ENCODE results near the gene INSYN1. TPM values are rescaled to one million over a fixed set of nuclear protein-coding genes. Genes with fewer than 3 reads are reported as not detected.
"Not testable (repeated sequence)": the region's sequence is repeated elsewhere in the genome, so short reads cannot be mapped to it uniquely, and the experiment has no call there.

Gene INSYN1, protein sequence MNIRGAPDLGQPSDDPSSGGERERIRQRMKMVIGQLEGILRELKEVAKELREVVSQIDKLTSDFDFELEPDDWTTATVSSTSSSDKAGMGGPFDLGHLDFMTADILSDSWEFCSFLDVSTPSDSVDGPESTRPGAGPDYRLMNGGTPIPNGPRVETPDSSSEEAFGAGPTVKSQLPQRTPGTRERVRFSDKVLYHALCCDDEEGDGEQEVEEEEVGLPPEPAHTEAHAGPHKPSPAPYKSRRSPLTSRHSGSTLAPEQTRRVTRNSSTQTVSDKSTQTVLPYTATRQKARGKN
- not detected for total RNA-seq

DNA sequence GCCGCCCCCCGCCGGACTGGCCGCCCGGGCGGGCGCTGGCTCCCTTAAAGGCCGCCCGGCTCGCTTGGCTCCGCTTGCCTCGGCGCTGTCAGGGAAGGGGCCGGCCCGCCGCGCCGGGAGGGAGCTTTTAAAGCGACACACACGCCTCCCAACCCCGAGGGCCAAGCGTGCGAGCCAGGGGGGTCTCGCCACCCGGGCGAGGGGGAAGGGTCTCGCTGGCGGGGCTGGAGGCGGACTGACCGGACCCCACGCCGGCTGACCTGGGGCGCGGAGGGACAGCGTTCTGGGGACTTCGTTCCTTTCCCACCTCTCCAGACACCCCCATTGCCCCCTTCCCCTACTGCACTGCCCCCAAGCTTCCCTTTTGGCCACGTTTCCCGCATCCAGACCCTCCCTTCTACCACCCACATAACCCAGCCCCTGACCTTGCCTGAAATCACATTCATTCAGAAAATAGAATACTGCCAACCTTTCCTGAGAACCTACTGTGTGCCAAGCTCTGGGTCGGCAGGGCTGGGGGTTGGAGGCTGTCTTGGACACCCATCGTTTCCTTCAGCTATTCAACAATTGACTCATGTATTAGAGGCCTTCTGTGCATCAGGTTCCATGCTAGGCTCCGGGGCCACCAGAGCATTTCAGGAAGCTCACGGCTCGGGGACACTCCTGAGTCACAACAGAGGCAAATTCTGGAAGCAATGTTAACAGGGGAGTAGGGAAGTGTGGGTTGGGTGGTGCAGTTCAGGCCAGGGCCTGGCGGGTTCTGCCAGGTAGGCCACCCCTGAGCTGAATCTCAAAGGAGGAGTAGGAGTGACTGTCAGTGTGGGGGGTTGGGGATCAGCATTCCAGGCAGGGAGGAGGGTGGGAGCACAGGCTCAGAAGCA lies at the start of gene INSYN1:
Gene INSYN1 (minus strand): TSS at position 102 of the 881 bp plus-strand sequence. CDS start 2,221 bp downstream, outside the sequence.
- Mint-ChIP-seq H3K9me3 (no peaks in the 10 kb centered on the region), H3K36me3 (ENCODE audit: insufficient read depth) (no peaks in the 10 kb centered on the region), H3K4me3 (no peak within 1 kb of the TSS), H3K27me3 (ENCODE audit: low read depth) (peaks cover 55% of the 10 kb centered on the region), H3K4me1 (ENCODE audit: low read depth) (peaks cover 5% of the 10 kb centered on the region)
- ATAC-seq (no peak), DNase-seq (no peak)

DNA sequence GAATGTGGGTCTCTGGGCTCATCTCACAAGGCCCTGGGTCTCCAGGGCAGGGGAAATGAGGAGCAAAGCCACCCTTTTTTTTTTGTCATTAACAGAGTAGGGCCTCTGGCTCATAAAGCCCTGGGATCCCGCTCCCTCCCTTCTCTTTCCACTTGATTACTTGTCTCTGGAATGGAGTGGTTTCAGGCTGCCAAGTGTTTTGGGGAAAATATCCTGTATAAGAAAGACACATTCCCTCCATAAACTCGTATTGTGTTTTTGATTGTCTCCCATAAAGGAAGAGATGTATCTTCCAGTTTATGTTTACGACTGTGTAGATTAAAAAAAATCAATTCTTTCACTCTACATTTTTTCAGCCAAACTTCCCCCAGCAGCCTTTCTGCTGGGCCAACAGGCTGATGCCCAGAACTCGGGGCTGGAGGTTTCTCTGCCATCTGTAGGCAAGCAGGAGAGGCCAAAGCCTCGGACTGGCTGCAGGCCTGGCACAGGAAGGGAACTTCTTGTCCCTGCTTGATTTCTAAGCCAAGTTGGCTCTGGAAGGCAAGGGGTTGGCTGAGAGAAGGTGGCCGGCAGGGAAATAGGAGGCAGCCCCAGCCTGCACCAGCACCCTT lies 49.4 kb upstream of the INSYN1 start:
- no peaks in the 10 kb centered on the region for H3K9me3 Mint-ChIP-seq
- no peak overlapping the region for H3K4me3 Mint-ChIP-seq
- no peaks in the 10 kb centered on the region for H3K36me3 Mint-ChIP-seq (ENCODE audit: insufficient read depth)
- DNase-seq (no peak), ATAC-seq (no peak)
- no peaks in the 10 kb centered on the region for H3K4me1 Mint-ChIP-seq (ENCODE audit: low read depth)
- H3K27me3 Mint-ChIP-seq (ENCODE audit: low read depth): peaks cover 4% of the 10 kb centered on the region

DNA sequence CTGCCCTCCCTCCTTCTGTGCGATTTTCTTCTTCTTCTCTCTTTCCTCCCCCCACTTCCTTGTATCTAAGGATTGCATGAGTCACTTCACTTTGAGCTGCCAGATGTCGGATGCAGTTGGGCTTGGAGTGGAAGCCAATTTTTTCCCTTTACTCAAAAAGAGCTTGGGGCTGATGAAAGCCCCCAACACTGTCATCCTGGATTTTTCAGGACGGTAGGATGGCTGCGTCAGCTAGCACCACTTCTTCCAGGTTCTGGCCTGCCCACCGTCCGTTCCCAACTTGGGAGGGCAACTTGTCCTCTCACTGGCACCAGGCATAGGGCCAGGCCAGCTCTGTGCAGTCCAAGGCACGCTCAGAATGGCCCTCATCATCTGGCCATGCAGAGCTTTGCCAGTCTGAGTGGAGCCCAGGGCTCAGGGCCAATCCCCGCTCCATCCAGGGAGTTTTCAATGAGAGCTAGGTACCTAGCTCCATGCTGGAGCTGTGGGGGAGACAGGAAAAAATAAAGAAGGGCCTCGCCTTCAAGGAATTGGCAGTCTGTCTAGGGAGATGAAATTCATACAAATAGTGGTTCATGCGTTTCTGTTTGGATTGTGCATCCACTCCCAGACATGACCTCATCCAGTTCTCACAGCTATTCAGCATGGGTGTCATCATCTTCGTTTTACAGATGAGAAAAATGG lies 47.7 kb upstream of the INSYN1 start:
- Mint-ChIP-seq H3K27me3 (ENCODE audit: low read depth) (no peaks in the 10 kb centered on the region), H3K4me1 (ENCODE audit: low read depth) (no peaks in the 10 kb centered on the region), H3K9me3 (no peaks in the 10 kb centered on the region), H3K36me3 (ENCODE audit: insufficient read depth) (no peaks in the 10 kb centered on the region), H3K4me3 (no peak overlapping the region)
- DNase-seq (no peak), ATAC-seq (no peak)

DNA sequence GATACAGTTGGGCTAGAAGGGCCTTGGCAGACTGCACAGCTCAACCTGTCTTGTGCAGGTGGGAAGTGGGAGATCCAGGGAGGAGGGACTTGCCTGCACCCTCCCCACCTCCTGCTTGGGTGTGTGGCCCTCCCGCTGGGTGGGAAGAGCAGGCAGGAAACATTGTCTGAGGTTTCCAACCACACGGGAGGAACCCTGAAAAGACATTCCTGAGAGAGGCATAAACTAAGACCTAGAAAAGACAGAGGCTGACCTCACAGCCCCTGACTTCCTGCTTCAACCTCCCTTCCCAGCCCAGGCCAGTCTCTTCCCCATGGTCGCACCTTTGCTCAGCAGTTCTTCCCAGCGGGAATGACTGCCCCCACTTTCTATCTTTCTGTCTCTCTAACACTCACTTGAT lies 46.3 kb upstream of the INSYN1 start:
- Mint-ChIP-seq H3K4me3 (no peak overlapping the region), H3K4me1 (ENCODE audit: low read depth) (no peaks in the 10 kb centered on the region), H3K27me3 (ENCODE audit: low read depth) (no peaks in the 10 kb centered on the region), H3K9me3 (no peaks in the 10 kb centered on the region), H3K36me3 (ENCODE audit: insufficient read depth) (no peaks in the 10 kb centered on the region)
- DNase-seq (no peak), ATAC-seq (no peak)

DNA sequence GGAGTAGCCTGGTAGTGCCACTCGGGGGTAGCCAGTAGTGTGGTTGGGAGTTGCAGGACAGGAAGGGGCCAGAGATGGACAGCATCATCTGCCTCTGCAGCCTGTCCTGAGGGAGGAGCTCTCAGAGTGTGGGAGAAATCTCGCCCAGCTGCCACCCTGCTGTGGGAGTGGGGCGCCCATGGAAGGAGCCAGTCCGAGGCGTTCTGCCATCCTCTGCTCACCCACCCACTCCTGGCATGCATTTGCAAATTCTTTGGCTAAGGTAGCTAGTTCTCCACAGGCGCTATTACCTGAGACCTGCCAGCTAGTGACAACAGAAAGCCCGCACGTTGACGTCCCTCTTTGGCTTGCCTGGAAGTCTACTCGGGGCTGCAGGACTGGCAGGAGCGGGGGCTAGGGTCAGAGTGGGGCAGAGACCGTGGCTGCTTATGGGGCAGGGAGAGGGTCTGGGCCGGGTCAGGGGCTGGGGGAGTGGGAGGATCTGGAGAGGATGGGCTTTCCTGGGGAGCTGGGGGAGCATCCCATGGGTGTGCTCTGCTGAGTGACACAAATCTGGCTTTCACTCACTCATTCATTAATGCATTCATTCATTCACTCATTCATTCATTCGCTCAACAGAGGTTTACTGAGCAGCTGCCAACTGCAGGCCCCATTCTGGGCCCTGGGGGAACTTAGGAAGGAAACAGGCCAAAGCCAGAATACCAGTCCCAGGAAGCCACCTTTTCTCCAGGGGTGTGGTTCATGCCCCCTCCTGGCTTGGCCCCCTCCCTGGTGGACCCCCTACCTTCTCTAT lies 44.4 kb upstream of the INSYN1 start:
- no peak for ATAC-seq
- Mint-ChIP-seq H3K9me3 (no peaks in the 10 kb centered on the region), H3K27me3 (ENCODE audit: low read depth) (peaks cover 4% of the 10 kb centered on the region), H3K36me3 (ENCODE audit: insufficient read depth) (no peaks in the 10 kb centered on the region), H3K4me3 (no peak overlapping the region), H3K4me1 (ENCODE audit: low read depth) (no peaks in the 10 kb centered on the region)
- no peak for DNase-seq

DNA sequence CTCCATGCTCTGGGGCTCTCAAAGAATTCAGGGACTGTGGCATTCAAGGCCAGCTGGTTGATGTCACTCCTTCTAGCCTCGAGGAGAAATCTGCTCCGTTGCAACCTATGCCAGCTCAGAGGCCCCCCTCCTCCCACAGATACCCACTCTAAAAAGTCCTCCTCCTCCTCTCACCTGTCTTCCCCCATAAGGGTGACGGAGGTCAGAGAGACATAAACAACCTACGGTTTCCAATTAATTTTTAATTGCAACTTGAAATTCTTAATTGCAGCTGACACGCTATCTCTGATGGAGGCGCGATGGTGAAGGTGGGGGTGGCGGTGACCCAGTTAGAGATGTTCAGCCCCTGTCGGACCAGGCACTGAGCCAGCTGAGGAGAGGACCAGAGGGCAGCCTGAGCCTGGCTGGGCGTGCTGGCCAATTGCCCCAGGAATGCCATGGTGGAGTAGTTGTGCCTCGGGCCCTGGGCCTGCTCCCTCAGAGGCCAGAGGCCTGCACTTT lies 43.2 kb upstream of the INSYN1 start:
- H3K27me3 Mint-ChIP-seq (ENCODE audit: low read depth): peaks cover 4% of the 10 kb centered on the region
- no peak for DNase-seq
- H3K4me1 Mint-ChIP-seq (ENCODE audit: low read depth): no peaks in the 10 kb centered on the region
- no peaks in the 10 kb centered on the region for H3K9me3 Mint-ChIP-seq
- H3K4me3 Mint-ChIP-seq: no peak overlapping the region
- no peak for ATAC-seq
- no peaks in the 10 kb centered on the region for H3K36me3 Mint-ChIP-seq (ENCODE audit: insufficient read depth)

DNA sequence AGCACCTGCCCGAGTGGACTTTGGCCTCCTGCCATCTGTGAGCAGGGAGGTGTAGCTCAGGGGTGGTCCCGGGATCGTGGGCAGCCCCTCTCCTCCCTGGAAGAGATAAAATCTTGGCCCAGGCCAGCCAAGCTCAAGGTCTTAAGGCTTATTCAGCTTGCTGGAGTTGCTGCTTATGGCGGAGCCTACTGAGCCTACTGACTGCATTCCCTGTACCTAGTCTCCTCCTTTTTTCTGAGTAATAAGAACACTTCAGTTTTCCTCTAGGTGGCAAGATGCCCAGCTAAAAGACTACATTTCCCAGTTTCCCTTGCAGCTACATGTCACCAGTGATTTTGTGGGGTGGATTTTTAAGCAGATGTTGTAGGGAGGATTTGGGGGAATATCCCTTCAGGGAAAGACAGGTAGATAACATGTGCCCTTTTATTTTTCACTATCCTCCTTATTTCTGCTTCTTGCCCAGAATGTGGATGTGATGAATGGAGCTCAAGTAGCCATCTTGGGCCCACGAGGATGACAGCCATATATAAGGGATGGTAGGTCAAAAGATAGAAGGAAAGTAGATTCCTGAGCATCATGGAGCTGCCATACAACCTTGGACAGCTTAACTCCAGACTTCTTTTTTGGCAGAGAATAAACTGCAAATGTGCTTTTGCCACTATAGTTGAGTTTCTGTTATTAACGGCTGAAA lies 41.4 kb upstream of the INSYN1 start:
- ATAC-seq: no peak
- H3K4me1 Mint-ChIP-seq (ENCODE audit: low read depth): no peaks in the 10 kb centered on the region
- H3K4me3 Mint-ChIP-seq: no peak overlapping the region

DNA sequence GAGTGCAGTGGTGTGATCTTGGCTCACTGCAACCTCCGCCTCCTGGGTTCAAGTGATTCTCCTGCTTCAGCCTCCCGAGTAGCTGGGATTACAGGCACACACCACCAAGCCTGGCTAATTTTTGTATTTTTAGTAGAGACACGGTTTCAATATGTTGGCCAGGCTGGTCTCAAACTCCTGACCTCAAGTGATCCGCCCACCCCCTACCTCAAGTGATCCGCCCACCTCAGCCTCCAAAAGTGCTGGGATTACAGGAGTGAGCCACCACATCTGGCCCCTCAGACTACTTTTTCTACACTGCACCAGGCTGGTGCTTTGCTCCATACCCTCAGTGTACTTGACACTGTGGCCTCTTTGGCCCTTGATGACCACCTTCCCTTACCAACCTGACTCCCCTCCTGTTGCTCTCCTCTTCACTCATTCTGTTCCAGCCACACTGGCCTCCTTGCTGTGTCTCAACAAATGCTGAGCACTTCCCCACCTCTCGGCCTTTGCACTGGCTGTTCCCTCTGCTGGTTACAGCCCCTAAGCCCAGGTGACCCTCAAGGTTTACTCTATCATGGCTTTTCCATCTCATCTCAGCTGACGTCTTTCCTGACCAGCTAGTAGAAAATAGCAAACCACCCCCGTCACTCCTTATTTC lies 39.9 kb upstream of the INSYN1 start:
- H3K9me3 Mint-ChIP-seq; ATAC-seq; H3K36me3 Mint-ChIP-seq (ENCODE audit: insufficient read depth); H3K27me3 Mint-ChIP-seq (ENCODE audit: low read depth); DNase-seq; H3K4me3 Mint-ChIP-seq; H3K4me1 Mint-ChIP-seq (ENCODE audit: low read depth): not testable (repeated sequence)

More for the DNA sequence above, 41.4 kb upstream of the INSYN1 start:
- DNase-seq: no peak
- H3K9me3 Mint-ChIP-seq: no peaks in the 10 kb centered on the region
- peaks cover 6% of the 10 kb centered on the region for H3K27me3 Mint-ChIP-seq (ENCODE audit: low read depth)
- H3K36me3 Mint-ChIP-seq (ENCODE audit: insufficient read depth): no peaks in the 10 kb centered on the region

DNA sequence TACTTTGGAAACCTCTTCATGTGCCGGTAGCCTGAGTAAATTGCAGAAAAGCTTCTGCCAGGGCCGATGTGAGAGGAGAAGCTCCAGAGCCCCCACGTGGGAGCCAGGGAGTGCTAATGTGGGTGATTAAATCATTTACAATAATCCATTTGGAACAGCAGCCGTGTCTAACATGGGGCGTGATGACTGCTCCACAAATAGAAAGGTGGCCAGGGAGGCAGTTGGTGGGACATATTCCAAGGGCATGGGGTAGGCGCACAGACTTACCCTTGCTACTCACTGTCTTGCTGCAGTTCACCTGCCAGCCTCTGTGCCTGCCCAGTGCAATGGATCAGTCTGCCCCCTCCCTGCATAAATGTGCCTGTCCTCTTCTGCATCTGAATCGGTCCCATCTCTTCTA lies 39.3 kb upstream of the INSYN1 start:
- DNase-seq (no peak), ATAC-seq (no peak)
- H3K4me1 Mint-ChIP-seq (ENCODE audit: low read depth): no peaks in the 10 kb centered on the region
- no peaks in the 10 kb centered on the region for H3K36me3 Mint-ChIP-seq (ENCODE audit: insufficient read depth)
- no peaks in the 10 kb centered on the region for H3K9me3 Mint-ChIP-seq
- peaks cover 6% of the 10 kb centered on the region for H3K27me3 Mint-ChIP-seq (ENCODE audit: low read depth)
- no peak overlapping the region for H3K4me3 Mint-ChIP-seq

DNA sequence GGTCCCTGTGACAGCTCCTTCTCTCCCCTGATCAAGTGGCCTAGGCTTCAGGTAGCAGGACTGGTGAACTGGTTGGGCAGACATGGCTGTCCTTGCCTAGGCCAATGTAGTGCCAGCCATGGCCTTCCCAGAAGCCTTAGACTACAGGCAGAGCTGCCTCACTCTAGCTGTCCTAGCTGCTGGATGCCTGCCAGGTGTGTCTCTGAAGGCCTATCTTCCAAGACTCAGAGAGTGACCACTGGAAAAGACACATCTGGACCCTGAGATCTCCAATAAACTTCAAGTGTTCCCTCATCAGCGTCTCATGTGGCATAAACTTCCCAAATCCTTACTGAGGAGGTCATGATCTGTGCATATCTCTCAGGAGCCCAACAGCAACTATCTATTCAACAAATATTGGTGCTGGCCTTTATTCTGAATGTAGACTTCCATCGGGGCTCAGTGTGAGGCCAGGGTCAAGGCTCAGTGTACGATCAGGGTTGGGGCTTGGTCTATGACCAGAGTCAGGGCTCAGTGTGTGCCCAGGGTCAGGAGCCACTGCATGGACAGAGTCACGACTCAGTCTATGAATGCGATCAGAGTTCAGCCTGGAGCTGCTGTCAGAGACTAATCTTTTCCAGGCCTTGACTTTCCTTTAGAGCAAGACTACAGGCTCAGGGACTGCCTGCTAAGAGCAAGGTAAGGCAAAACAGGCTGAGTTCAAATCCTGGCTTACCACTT lies 36.5 kb upstream of the INSYN1 start:
- ATAC-seq (no peak), DNase-seq (no peak)
- H3K36me3 Mint-ChIP-seq (ENCODE audit: insufficient read depth): no peaks in the 10 kb centered on the region
- no peaks in the 10 kb centered on the region for H3K9me3 Mint-ChIP-seq
- H3K4me3 Mint-ChIP-seq: no peak overlapping the region
- no peaks in the 10 kb centered on the region for H3K4me1 Mint-ChIP-seq (ENCODE audit: low read depth)
- peaks cover 6% of the 10 kb centered on the region for H3K27me3 Mint-ChIP-seq (ENCODE audit: low read depth)

DNA sequence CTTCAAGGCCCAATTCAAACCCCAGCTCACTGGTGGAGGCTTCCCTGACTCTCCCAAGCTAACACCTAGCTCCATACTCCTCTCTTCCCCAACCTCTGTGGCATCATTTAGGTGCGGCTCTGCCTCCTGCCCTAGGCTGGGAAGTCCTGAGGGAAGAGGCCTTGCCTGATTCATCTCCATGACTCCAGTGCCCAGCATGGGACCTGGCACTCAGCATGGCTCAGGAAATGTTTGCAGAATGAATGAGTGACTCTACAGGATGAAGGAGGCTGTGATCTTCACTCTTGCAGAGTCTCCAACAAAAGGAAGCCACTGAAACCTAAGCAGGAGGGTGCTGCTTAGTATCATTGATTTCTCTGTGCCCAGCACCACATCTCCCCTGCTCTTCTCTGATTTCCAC lies 34.5 kb upstream of the INSYN1 start:
- DNase-seq (no peak), ATAC-seq (no peak)
- Mint-ChIP-seq H3K36me3 (ENCODE audit: insufficient read depth) (no peaks in the 10 kb centered on the region), H3K4me3 (no peak overlapping the region), H3K4me1 (ENCODE audit: low read depth) (no peaks in the 10 kb centered on the region), H3K27me3 (ENCODE audit: low read depth) (peaks cover 2% of the 10 kb centered on the region), H3K9me3 (no peaks in the 10 kb centered on the region)

DNA sequence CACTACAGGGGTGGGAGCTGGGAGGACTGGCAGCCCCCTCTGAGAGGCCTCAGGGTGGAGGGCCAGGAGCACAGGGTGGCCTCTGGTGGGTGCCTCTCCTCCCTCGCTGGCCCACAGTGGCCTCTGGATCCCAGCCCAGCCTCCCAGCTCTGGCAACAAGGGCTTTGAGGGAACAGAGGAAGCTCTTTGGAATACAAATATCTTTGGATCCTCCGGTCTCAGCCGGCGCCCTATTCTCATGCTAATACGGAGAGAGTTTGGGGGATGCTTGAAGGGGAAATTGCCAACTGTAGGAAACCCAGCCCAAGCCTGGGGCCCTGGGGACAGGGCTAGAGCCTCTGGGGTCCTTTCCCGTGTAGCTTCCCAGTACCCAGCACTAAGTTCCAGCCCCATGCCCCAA lies 33.4 kb upstream of the INSYN1 start:
- Mint-ChIP-seq H3K27me3 (ENCODE audit: low read depth) (peaks cover 2% of the 10 kb centered on the region), H3K4me1 (ENCODE audit: low read depth) (no peaks in the 10 kb centered on the region), H3K9me3 (no peaks in the 10 kb centered on the region), H3K4me3 (no peak overlapping the region), H3K36me3 (ENCODE audit: insufficient read depth) (no peaks in the 10 kb centered on the region)
- DNase-seq (no peak), ATAC-seq (no peak)
